Fibroblast of lung (primary cell): Measurements from ENCODE around the gene PRPF8. TPM values are rescaled to one million over a fixed set of nuclear protein-coding genes. Genes with fewer than 3 reads are reported as not detected.

Source experiments
- DNase-seq, 2 donors: peaks; one replicate each; pipeline versions ENCODE4 v3.0.0 to v3.0.0-alpha.2; 2010; ENCODE audit warnings: low read depth in 2 of 2
- H2AFZ ChIP-seq: 2 replicates; pipeline ENCODE4 v1.5.1; 2012; ENCODE audit warnings: low read length, control low read depth, inconsistent platforms
- H3K27ac ChIP-seq: 2 replicates; pipeline ENCODE4 v1.5.1; 2011; ENCODE audit warnings: low read length, control low read depth; ENCODE audit not compliant: insufficient read depth
- H3K27me3 ChIP-seq: 2 replicates; pipeline ENCODE4 v1.5.1; 2011; ENCODE audit warnings: mild to moderate bottlenecking, low read length; ENCODE audit not compliant: control insufficient read depth, insufficient read depth
- H3K36me3 ChIP-seq: 2 replicates; pipeline ENCODE4 v1.5.1; 2011; ENCODE audit warnings: low read length; ENCODE audit not compliant: control insufficient read depth, insufficient read depth
- H3K4me1 ChIP-seq: 2 replicates; pipeline ENCODE4 v1.5.1; 2011; ENCODE audit warnings: low read length; ENCODE audit not compliant: control insufficient read depth, insufficient read depth; ENCODE audit errors: extremely low read depth
- H3K4me2 ChIP-seq: 2 replicates; pipeline ENCODE4 v1.5.1; 2011; ENCODE audit warnings: low read length, control low read depth; ENCODE audit not compliant: insufficient read depth; ENCODE audit errors: extremely low read depth
- H3K4me3 ChIP-seq, 4 experiments: fragments of 200-600 bp in 1 of 4; sonication (generic) in 1 of 4; replicated peaks in 1 of 4; 2 replicates each; pipeline ENCODE4 v1.5.1; 2011 to 2016; ENCODE audit warnings: low read length in 4 of 4, low read depth in 3 of 4, mild to moderate bottlenecking in 3 of 4, control low read depth in 2 of 4, inconsistent platforms in 1 of 4, mixed read lengths in 1 of 4; ENCODE audit not compliant: insufficient read depth in 1 of 4; ENCODE audit errors: control extremely low read depth in 1 of 4
- H3K79me2 ChIP-seq: 2 replicates; pipeline ENCODE4 v1.5.1; 2012; ENCODE audit warnings: mild to moderate bottlenecking, low read length, inconsistent platforms; ENCODE audit not compliant: control insufficient read depth, insufficient read depth
- H3K9ac ChIP-seq: 2 replicates; pipeline ENCODE4 v1.5.1; 2011; ENCODE audit warnings: mild to moderate bottlenecking, low read length, control low read depth; ENCODE audit not compliant: insufficient read depth
- H3K9me3 ChIP-seq: 2 replicates; pipeline ENCODE4 v1.5.1; 2012; ENCODE audit warnings: low read depth, low read length; ENCODE audit not compliant: control insufficient read depth, insufficient read depth
- H4K20me1 ChIP-seq: 2 replicates; pipeline ENCODE4 v1.5.1; 2011; ENCODE audit warnings: low read length; ENCODE audit not compliant: control insufficient read depth, insufficient read depth; ENCODE audit errors: extremely low read depth
- CTCF ChIP-seq, 2 donors: IDR thresholded peaks in 1 of 2; conservative IDR thresholded peaks in 1 of 2; 1 replicate in 1 of 2; 2 replicates in 1 of 2; pipeline ENCODE4 v1.5.1; 2011 to 2012; ENCODE audit warnings: low read length in 2 of 2, control low read depth in 1 of 2, inconsistent platforms in 1 of 2, low read depth in 1 of 2, mild to moderate bottlenecking in 1 of 2
- EZH2 ChIP-seq: IDR thresholded peaks from 2 replicates; pipeline ENCODE4 v1.5.1; 2012; ENCODE audit warnings: low read length, control low read depth, mild to moderate bottlenecking; ENCODE audit errors: missing control alignments
- polyA plus RNA-seq, 2 donors: library from polyadenylated mRNA; depleted of rRNA in 1 of 2; stranded (reverse) in 1 of 2; unstranded in 1 of 2; fragments of >200 nt; gene quantifications; 2 replicates each; pipeline ENCODE4 v1.2.1, GENCODE V29; 2011 to 2012; ENCODE audit warnings: missing spikeins in 1 of 2
- total RNA-seq: library from RNA; depleted of rRNA; stranded (reverse); fragments of >200 nt; gene quantifications from 2 replicates; pipeline ENCODE4 v1.2.1, GENCODE V29; 2014

PRPF8 gene
- total and polyA plus RNA-seq, 2 donors (not counting 1 experiment from before 2014, with no cell fraction given) = 88.9 to 122 TPM

- TF ChIP-seq CTCF (conservative IDR thresholded peaks at IDR 0.05 in 1 of 2, IDR thresholded peaks at IDR 0.05 in 1 of 2; ENCODE audit: low read depth in 1 of 2, low read length in 2 of 2) = no peak
- Histone ChIP-seq H3K79me2 (no peaks in the 10 kb centered on the region), H4K20me1 (no peaks in the 10 kb centered on the region), H3K36me3 (no peaks in the 10 kb centered on the region), H3K9ac (no peak overlapping the region), H3K27me3 (no peaks in the 10 kb centered on the region), H3K4me3 (no peak overlapping the region), H3K4me2 (no peak overlapping the region), H3K9me3 (no peaks in the 10 kb centered on the region), H2AFZ (no peak overlapping the region), H3K27ac (no peak overlapping the region), H3K4me1 (no peaks in the 10 kb centered on the region)
- DNase-seq = no peak
Measured at GRCh38 chr17:1612400-1612799, 72.3 kb downstream of the PRPF8 start.

- Histone ChIP-seq H3K27ac (no peak overlapping the region), H3K9me3 (no peaks in the 10 kb centered on the region), H3K79me2 (no peaks in the 10 kb centered on the region), H3K4me3 (no peak overlapping the region), H3K4me2 (no peak overlapping the region), H3K9ac (no peak overlapping the region), H4K20me1 (no peaks in the 10 kb centered on the region), H3K4me1 (no peaks in the 10 kb centered on the region), H3K36me3 (no peaks in the 10 kb centered on the region), H3K27me3 (no peaks in the 10 kb centered on the region), H2AFZ (no peak overlapping the region)
- TF ChIP-seq CTCF (conservative IDR thresholded peaks at IDR 0.05 in 1 of 2, IDR thresholded peaks at IDR 0.05 in 1 of 2; ENCODE audit: low read depth in 1 of 2, low read length in 2 of 2) (no peak), EZH2 (no peak)
- no peak for DNase-seq
Measured at GRCh38 chr17:1611715-1612114, 73.0 kb downstream of the PRPF8 start.

- Histone ChIP-seq H3K9me3 (no peaks in the 10 kb centered on the region), H3K4me3 (no peak overlapping the region), H4K20me1 (no peaks in the 10 kb centered on the region), H2AFZ (no peak overlapping the region), H3K27ac (no peak overlapping the region), H3K27me3 (no peaks in the 10 kb centered on the region), H3K9ac (no peak overlapping the region), H3K4me2 (no peak overlapping the region), H3K4me1 (no peaks in the 10 kb centered on the region), H3K79me2 (no peaks in the 10 kb centered on the region), H3K36me3 (no peaks in the 10 kb centered on the region)
- no peak for DNase-seq
- TF ChIP-seq EZH2 (no peak), CTCF (conservative IDR thresholded peaks at IDR 0.05 in 1 of 2, IDR thresholded peaks at IDR 0.05 in 1 of 2; ENCODE audit: low read depth in 1 of 2, low read length in 2 of 2) (no peak)
Measured at GRCh38 chr17:1608676-1609075, 76.0 kb downstream of the PRPF8 start.
